Ammon's horn (tissue), 1 donor: ENCODE data around the gene PRKACA.

ENCODE experiments used
- DNase-seq: peaks from one replicate; pipeline ENCODE4 v3.0.0-alpha.2; 2016; ENCODE audit warnings: low spot score

PRKACA gene

DNA sequence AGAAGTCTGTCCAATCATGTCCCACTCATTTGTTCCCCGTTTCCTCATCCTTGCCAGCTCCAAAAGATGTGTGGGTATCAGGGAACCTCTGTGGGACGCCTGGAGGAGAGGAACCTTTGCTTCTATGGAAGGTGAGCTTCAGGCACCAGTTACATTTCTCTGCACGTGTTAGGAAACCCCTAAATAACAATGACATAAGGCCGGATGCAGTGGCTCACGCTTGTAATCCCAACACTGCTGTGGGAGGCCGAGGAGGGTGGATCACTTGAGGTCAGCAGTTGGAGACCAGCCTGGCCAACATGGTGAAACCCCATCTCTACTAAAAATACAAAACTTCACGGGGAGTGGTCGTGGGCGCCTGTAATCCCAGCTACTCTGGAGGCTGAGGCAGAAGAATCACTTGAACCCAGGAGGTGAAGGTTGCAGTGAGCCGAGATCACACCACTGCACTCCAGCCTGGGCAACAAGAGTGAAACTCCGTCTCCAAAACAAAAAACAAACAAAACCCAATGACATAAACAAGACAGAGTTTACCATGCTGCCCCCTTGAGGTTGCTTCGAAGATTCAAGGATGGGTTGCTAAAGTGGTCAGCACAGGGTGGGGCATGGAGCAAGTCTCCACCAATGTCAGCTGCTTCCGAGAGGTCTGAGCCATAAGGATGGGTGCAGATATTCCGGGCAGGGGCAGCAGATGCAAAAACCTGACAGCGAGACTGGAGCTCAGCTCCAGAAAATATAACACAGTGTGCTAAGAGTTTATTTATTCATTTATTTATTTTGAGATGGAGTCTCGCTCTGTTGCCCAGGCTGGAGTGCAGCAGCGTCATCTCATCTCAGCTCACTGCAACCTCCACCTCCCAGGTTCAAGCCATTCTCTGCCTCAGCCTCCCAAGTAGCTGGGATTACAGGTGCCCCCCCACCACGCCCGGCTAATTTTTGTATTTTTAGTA, 74.6 kb downstream of the PRKACA start:
- peak; percentile 64 for DNase-seq
